Ramos (cell line): Measurements from ENCODE around the gene SPATA17.
"Not testable (repeated sequence)": the region's sequence is repeated elsewhere in the genome, so short reads cannot be mapped to it uniquely, and the experiment has no call there.

Experiments
- in situ Hi-C: fragments of 300-500 bp; cut with MboI; formaldehyde crosslinking; loops from one replicate; pipeline ENCODE4 v1.14.3; 2022; ENCODE audit warnings: low sequenced_read_pairs; ENCODE audit not compliant: unreplicated experiment

SPATA17 gene

DNA sequence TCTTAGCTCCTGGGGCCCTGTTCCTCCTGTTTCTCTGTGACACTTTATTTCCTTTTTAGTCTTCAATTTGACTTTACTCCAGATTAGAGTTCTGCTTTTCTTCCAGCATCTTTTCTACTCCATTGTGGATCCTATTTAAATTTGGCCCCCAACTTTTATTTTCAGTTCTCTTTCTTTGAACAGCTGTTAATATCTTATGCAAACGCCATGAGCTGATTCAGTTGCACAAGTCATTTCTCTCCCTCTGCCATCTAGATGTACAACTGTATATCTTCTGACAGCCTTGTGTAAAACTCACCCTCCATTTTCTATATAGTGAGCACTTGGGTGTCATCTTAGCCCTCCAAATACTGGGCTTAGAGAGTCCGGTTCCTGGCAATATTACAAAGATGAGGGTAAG lies 42.2 kb downstream of the SPATA17 start:
- in situ Hi-C loops: no loop called here

DNA sequence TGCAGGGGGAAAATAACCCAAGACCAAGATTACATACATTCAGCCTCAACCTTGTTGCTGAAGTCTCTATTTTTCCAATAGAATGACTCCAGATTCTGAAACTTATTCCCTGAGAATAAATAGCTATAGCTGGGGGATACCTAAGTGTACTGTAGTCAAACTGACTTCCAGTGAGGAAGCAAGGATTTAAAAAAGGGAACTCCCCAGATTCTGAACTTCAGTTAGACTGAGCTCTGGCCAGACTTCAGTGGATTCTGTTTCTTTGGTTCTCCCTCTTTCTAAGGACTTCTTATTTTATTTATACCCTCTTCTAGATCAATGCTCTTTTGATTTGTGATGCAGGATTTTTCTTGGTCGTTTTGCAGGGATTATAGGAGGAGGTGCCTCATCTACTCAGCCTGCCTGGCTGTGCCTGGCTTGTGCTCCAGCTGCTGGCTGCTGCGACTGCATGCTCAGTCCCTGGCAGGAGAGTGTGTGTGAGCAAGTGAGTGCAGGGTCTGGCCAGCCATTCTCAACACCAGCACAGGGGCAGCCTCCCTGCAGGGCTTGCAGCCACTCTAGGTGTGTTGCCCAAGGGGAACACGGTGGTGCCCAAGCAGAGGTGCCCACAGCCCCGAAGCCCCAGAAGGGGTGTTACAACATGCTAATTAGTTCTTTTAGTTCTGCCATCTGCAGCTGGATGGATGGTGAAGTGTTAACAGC lies 43.0 kb downstream of the SPATA17 start:
- in situ Hi-C loops: no loop called here

DNA sequence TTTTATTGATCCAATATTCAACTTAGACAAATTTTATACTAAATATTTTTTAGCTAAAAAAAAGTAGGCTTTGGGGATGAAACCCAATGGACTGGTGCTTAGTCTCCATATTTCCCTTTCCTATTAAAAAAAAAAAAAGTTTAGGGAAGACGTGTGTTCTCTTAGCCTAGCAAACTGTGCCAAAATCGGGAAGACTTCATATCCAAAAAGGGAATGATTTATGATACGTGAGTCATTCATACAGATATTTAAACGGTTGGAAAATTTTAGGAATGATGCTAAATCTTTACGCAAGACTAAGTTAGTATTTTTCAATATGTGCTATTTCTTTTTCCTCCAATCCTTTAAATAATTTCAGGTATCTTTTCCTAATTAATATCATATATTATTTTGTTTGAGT lies 50.7 kb downstream of the SPATA17 start:
- in situ Hi-C loops: no loop called here

DNA sequence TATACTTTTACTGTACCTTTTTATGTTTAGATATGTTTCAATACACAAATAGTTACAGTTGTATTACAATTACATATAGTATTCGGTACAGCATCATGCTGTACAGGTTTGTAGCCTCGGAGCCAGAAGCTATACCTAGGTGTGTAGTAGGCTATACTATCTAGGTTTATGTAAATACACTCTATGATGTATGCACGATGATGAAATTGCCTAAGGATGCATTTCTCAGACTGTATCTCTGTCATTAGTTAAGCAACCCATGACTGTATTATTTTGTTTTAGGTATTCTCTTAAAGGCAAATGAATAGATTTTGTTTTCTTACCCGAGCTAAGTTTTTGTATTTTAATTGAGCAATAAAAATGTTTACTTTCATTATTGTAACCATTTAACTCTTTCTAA lies 56.4 kb downstream of the SPATA17 start:
- in situ Hi-C loops: no loop called here

DNA sequence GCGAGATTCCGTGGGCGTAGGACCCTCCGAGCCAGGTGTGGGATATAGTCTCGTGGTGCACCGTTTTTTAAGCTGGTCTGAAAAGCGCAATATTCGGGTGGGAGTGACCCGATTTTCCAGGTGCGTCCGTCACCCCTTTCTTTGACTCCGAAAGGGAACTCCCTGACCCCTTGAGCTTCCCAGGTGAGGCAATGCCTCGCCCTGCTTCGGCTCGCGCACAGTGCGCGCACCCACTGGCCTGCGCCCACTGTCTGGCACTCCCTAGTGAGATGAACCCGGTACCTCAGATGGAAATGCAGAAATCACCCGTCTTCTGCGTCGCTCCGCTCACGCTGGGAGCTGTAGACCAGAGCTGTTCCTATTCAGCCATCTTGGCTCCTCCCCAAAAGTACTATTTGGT lies 65.0 kb downstream of the SPATA17 start:
- in situ Hi-C loops: not testable (repeated sequence)

DNA sequence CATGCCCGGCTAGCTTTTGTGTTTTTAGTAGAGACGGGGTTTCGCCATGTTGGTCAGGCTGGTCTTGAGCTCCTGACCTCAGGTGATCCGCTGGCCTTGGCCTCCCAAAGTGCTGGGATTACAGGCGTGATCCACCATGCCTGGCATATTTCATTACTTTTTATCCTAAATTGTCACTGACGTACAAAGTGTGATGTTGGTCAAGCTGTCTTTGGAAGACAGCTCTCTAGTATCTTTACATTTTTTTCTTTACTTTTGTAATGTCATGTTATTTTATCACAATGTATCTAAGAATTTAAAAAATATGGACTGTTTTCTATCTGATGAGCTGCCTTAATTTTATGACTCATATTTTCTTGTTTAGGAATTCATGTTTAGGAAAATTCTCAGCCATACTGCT lies 72.2 kb downstream of the SPATA17 start:
- in situ Hi-C loops: no loop called here

DNA sequence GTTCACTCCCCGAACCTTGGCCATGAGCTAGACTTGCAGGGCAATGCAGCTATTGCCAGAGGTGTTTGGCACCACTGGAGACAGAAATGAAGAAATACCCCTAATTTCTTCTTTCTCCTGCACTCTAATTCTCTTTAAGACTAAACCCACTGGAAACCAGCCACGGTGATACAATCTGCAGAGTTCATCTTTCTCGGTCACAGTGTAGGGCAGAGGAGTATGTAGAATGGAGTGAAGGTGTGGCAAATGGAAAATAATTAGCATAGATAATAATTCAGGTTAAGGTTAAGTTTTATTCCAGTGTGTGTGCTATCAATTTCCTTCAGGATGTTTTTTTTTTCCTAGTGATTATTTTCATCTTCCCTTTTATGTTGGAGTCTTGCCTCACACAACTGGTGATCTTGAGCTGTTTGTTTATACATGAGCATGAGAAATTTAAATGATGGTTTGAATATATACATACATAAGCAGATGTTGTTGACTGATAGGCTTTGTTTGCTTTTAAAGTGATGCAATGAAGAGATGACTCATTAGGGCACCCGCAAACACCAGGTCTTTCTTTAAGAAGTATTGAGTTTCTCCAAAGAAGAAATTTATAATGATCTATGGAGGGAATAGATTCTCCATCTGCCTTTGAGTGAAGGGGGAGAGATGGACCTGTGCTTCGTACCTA lies 81.9 kb downstream of the SPATA17 start:
- in situ Hi-C loops: no loop called here

DNA sequence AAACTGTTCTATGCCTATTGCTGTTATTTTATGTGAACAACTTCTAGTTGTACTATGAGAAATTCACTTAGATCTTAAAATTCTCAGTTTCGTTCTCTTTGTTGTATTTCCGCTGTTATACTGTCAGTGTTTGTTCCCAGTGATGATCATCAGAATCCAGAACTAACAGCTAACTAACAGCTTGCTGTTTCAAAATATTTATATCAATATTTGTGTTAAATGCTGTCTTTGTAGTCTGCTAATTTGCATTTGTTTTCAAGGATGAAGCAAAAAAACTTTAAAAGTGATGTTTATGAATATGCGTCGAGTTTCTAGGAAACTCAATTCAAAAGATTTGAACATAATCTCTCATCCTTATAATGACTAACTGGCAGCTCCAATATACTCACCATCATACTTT lies 84.5 kb downstream of the SPATA17 start:
- in situ Hi-C loops: no loop called here

DNA sequence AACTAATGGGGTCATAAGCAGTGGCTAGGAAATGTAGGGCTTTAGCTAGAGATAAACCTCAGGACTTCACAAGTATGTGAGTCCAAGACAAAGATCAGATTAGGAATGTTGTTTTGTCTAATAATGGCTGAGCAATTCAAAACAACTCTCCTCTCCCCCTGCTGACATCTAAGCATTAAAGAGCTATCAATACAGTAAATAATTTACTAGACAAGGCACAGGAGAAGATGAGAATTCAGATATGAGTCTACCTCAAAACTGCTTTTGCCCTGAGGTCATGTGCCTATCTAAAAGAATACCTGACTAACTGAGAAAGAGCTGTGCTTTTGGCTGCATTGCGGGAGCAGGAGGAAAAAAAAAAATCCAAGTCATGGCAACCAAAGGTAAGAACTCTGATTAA lies 86.8 kb downstream of the SPATA17 start:
- in situ Hi-C loops: no loop called here

DNA sequence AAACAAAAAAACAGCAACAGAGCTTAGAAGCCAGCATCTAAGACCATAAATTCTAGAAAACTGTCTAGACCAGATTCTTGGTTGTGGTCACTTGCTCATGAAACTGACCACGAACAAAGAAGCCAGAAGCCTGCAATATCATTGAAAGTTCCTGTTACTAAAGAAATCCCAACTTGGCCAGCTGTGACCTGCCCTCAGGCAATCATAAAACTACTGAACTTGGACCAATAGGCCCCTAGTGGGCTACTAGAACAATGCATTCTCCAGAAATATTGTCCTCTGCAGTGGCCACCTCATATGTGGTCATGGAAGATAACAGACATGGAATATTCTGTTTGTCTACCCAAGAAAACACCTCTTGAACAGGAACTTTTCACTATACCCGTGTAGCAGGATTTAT lies 87.7 kb downstream of the SPATA17 start:
- in situ Hi-C loops: no loop called here

DNA sequence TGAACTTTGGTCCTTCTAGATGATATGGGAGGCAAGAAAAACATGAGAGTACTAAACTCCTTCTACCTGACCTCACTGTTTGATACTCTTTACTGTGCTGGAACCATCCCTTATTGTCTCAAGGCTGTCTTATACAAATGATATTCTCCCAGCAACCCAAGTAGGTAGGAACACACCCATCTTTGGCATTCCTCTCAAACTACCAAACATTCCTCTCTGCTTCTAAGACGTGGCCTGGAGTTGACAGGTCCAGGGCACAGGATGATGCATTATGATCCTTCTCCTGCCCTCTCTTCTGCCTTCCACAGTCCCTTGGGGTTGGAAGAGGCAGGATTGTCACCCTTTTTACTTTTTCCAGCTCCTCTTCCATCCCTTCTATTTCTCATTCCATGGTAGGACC lies 90.5 kb downstream of the SPATA17 start:
- in situ Hi-C loops: no loop called here

DNA sequence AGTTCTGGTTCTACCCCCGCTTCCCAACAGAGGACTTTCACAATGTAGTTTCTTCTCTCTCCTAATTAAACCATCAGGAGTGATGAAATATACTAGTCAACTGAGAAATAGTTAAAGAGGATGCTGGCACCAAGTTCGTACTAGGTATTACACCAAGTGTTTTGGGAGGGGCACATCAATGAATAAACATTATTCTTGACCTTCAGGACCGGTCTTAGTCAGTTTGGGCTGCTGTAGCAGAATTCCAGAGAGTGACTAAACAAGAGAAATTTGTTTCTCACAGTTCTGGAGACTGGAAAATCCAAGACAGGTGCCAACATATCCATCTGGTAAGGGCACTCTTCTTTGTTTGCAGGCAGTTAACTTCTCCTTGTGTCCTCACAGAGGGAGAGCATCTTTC lies 103.8 kb downstream of the SPATA17 start:
- in situ Hi-C loops: no loop called here

DNA sequence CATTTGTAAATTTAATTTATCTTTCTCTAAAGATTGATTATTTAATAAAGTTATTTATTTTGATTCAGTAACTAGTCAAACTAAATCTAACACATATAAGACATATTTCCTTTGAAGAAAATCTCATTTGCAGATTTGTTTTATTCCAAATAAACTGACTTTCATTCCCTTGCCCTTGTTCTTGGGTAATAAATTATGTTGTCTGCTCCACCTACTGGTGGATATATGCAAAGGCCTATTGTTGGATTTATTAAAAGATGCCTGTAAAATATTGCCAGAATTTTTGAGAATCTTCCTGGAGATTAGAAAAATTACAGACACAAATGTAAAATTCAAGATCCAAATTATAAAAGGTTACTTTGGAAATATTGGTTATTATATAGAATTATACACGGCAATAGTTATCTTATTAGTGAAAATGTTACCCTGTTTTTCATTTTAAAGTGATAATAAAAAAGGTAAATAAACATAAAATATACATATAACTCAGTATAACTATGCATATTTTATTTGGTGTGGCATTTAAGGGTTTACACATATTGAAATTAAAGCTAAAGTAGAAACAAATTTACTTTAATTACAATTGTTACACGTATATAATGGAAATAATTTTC lies 116.1 kb downstream of the SPATA17 start:
- in situ Hi-C loops: no loop called here

DNA sequence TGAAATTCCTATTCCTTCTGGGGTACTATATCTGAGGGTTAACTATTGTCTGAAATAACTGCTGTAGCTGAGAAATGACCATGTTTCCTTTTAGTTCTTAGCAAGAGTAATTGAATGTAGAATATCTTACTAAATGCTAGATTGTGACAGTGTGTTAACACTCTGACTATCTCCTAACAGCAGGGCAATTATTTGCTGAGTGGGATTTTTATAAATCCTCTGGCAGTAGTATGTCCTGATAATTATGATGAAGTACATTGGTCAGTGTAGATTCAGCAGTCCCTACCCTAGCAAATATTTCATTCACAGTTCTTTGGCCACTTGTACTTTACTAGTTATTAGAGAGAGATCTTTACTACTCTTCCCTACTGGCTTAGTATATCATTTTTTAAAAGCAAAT lies 138.6 kb downstream of the SPATA17 start:
- in situ Hi-C loops: no loop called here

DNA sequence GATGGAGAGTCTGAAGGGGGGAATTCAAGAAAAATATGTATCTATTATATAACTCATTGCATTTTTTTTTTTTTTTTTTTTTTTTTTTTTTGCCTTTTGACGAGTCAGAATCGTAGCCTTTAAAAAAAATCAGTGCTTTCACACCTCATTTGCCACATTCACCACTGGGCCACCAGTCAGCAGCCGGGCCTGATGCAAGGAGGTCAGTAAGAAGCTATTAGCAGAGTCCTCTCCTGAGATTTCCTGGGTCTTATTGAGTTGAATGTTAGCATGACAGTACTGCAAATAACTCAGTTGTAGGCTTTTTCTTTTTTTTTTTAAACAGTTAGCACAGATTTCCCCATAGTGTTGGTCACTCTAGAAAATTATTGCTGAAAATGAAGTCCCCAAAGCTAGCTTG lies 139.8 kb downstream of the SPATA17 start:
- in situ Hi-C loops: no loop called here

DNA sequence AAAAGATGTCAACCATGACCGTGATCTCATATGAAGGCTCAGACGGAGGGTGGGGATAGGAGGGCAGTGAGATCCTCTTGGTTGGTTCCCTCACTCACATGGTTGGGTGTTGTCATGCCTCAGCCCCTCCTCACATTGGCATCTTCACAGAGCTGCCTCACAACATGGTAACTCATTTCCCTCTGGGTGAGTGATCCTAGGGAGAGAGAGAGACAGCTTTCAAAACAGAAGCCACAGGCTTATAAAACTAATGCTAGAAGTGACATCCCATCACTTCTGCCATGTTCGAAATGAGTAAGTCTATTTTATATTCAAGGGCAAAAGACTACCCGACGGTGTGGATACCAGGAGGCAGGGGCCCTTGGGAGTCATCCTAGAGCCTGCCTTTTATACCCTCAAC lies 145.5 kb downstream of the SPATA17 start:
- in situ Hi-C loops: no loop called here

DNA sequence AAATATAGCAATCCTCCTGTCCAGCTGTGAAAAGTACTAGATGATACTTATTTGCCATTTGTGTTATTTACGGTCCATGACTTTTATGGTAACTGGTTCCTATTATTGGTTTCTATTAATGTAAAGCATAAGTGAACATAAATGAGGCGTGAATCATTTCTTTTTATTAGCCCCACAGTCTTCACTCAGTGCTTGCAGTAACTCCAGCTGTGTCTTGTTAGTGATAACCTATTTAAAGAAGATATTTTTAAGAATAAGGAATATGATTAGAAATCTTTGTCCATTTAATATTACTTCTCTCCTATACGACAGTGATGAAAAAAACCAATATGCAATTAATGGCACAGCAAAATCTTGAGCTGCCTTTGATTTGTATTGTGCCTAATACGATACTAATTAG lies 149.9 kb downstream of the SPATA17 start:
- in situ Hi-C loops: no loop called here

DNA sequence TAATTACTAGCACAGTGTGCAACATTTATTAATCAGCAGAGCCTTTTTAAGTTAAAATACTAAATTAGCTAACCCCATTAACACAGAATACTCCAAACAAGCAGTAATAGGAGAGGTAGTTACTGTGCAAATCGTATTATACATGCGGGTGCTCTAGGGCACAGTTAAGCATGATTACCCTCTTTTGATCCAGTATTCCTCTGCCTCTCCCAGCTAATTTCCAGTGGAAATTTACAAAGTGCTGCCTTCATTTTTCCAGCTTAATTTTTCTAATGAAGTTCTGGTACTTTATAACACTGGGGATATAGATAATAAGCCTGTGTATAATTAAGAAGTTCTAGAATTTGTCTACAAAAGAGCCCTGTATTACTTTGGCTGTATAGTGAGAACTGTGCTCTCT lies 159.9 kb downstream of the SPATA17 start:
- in situ Hi-C loops: no loop called here

DNA sequence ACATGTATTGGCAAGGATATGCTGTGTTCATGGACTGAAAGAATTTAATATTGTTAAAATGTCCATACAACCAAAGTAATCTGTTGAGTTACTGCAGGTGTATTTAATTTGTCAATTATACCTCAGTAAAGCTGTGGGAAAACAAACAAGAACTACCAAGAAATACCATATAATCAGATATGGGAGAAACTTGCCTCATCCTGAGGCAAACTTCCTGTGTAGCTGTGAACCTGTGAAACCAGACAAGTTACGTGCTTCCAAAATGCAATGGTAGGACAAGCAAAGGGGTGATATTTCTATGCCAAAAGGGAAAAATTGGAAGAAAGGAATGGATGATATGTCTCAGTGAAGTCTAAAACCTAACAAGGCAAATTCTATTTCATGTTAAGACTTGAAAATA lies 174.6 kb downstream of the SPATA17 start:
- in situ Hi-C loops: no loop called here

DNA sequence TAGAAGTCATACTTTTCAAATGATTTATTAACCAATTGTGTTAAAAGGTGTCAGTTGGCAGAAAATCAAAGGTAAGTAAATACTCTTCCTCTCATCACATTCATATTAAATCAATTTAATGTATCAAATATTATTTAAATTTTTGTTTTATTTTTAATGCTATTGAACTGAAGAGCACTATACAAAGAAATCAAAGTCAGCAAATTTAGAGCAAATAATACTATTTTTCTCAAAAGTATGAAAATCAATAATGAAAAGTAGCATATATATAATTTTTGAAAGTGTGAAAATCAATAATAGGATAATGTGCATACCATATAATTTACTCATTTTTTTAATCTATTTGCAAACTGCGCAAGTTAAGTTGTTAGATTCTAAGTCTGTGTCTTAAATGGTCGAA lies 181.0 kb downstream of the SPATA17 start:
- in situ Hi-C loops: no loop called here

DNA sequence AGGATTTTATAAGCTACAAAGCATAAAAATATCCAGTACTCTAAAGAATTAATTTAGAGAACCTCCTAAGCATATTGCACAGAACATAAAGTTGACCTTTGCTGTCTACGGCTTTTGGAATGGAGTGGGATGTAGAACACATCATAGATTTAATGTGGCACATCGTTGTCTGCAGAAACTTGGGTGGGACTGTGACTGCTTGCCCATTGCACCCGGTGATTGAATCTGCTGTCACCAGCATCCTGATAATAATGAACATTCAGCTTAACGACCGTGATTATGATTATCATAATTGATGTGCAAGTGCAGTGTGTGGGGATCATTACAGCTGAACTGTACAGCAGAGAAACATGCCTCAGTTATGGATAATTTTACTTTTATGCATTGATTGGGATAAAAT lies 181.9 kb downstream of the SPATA17 start:
- in situ Hi-C loops: no loop called here

DNA sequence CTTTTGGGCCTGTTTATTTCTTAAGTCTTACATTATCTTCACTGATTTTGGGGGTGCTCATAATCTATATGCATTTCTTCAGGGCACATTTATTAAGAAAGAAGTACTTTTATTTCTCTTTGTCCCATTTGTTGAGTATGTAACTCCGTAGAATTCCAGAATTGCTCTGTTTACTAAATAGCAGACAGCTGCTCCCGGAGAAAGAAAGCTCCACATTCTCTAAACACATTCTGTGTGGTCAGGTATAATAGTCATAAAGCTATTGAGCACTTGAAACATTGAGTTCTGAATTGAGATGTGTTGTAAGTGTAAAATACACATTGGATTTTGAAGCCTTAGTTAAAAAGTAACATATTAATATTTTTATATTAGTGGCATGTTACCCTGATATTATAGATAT lies 206.5 kb downstream of the SPATA17 start:
- in situ Hi-C loops: no loop called here
